ENCODE data around the gene HSPA8.

- TF ChIP-seq CTCF (conservative IDR thresholded peaks at IDR 0.05; ENCODE audit: low read depth, low read length), result no peak
- no peak for TF ChIP-seq POLR2A (IDR thresholded peaks at IDR 0.05; ENCODE audit: low read depth, low read length)
- TF ChIP-seq MAFK (IDR thresholded peaks at IDR 0.05; ENCODE audit: low read depth, low read length), result no peak
- no peak for TF ChIP-seq NFE2L2 (IDR thresholded peaks at IDR 0.05; ENCODE audit: low read depth, low read length)
- TF ChIP-seq RAD21 (IDR thresholded peaks at IDR 0.05; ENCODE audit: low read length), result no peak
Measured at GRCh38 chr11:123069908-123070821, 8.2 kb upstream of the HSPA8 start.
